Astrocyte of the cerebellum (primary cell): ENCODE measurements around the gene SAPCD1.

Source experiments
- DNase-seq: peaks from one replicate; pipeline ENCODE4 v3.0.0-alpha.2; 2011; ENCODE audit warnings: low read depth
- H3K4me3 ChIP-seq: 2 replicates; pipeline ENCODE4 v1.5.1; 2011; ENCODE audit warnings: mild to moderate bottlenecking, low read depth, low read length, moderate library complexity
- CTCF ChIP-seq: IDR thresholded peaks from 2 replicates; pipeline ENCODE4 v1.5.1; 2012; ENCODE audit warnings: low read length, low read depth, moderate library complexity, mild to moderate bottlenecking; ENCODE audit errors: missing control alignments
- in situ Hi-C: cut with HindIII; loops from 2 replicates; pipeline ENCODE4 v1.10.0; 2017; ENCODE audit warnings: low sequenced_read_pairs

Gene SAPCD1

GRCh38 chr6:31764198-31764597 is 1.7 kb downstream of the SAPCD1 start:
- TF ChIP-seq CTCF, result no peak
- in situ Hi-C loops, result no loop called here
- H3K4me3 ChIP-seq, result no peak overlapping the region
- DNase-seq, result no peak

- in situ Hi-C loops, result no loop called here
- H3K4me3 ChIP-seq, result no peak overlapping the region
- no peak for DNase-seq
- TF ChIP-seq CTCF, result no peak
Observed at GRCh38 chr6:31765559-31765909, 3.1 kb downstream of the SAPCD1 start.

- TF ChIP-seq CTCF, result no peak
- in situ Hi-C loops, result no loop called here
- peak overlapping the region; percentile 29 for H3K4me3 ChIP-seq
- DNase-seq, result no peak
Observed at GRCh38 chr6:31765910-31766794, 3.7 kb downstream of the SAPCD1 start.

GRCh38 chr6:31767096-31767645 is 4.7 kb downstream of the SAPCD1 start:
- no peak overlapping the region for H3K4me3 ChIP-seq
- no peak for TF ChIP-seq CTCF
- in situ Hi-C loops, result no loop called here
- DNase-seq, result no peak

- H3K4me3 ChIP-seq, result no peak overlapping the region
- no peak for TF ChIP-seq CTCF
- in situ Hi-C loops, result no loop called here
- DNase-seq, result no peak
Observed at GRCh38 chr6:31768363-31769257, 6.2 kb downstream of the SAPCD1 start.

- DNase-seq, result no peak
- no peak overlapping the region for H3K4me3 ChIP-seq
- peak; percentile 66 for TF ChIP-seq CTCF
- in situ Hi-C loops, result no loop called here
Observed at GRCh38 chr6:31769684-31770371, 7.4 kb downstream of the SAPCD1 start.
